GM12892 (cell line): Measurements from ENCODE around the gene COL6A3.

ENCODE experiments used
- DNase-seq: peaks from one replicate; pipeline ENCODE4 v3.0.0; 2011; ENCODE audit not compliant: insufficient read length
- FAIRE-seq: peaks from 2 replicates; lab custom pipeline; 2011; peaks lifted over from hg19 to GRCh38; lab: Jason Lieb, UNC
- POLR2A ChIP-seq: IDR thresholded peaks from 2 replicates; pipeline ENCODE4 v1.6.1; 2011; ENCODE audit warnings: low read depth, low read length, control low read depth
- POLR2AphosphoS5 ChIP-seq: IDR thresholded peaks from 2 replicates; pipeline ENCODE4 v1.6.1; 2011; ENCODE audit warnings: low read depth, low read length, control low read depth
- TAF1 ChIP-seq: IDR thresholded peaks from 2 replicates; pipeline ENCODE4 v1.6.1; 2011; ENCODE audit warnings: low read depth, mild to moderate bottlenecking, control low read depth, low read length, borderline replicate concordance

COL6A3 gene

DNA sequence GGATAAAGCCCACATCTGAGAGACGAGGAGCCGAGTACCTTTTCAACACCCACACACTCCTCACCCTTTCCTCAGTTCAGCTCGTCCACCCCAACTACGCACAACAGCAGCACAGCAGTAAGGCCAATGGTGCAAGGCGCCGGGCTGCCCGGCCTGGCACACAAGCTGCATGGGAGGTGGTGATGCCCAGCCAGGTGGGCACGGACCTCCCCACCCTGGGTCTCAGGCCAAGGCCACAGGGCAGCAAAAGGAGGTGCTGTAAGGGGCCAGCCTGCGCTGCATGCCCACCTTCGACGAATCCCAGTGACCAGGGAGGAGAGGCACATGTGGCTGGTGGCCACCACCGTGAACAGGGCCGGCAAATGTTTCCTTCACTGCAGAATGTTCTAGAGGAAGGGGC is 36.6 kb upstream of the COL6A3 start:
- no peak for TF ChIP-seq POLR2A
- no peak for TF ChIP-seq POLR2AphosphoS5
- TF ChIP-seq TAF1: no peak
- FAIRE-seq (no peak), DNase-seq (no peak)

DNA sequence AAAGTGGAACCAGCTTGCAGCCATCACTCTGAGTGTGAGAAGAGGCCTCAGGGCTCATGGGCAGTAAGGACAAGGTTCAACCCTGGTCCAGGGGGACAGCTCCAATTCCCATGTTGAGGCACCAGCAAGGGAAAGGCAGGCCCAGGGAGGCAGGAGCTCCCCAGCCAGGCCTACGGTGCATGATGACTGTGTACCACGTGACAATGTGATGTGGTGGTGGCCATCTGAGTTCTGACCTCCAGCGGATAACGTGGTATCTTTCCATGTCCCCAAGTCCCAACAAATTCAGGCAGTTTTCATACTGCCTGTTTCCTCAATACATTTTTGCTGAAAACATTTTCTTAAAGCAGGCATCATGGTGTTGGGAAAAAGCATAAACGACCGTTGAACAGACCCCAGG is 36.1 kb upstream of the COL6A3 start:
- DNase-seq (no peak), FAIRE-seq (no peak)
- no peak for TF ChIP-seq POLR2AphosphoS5
- TF ChIP-seq TAF1: no peak
- TF ChIP-seq POLR2A: no peak

DNA sequence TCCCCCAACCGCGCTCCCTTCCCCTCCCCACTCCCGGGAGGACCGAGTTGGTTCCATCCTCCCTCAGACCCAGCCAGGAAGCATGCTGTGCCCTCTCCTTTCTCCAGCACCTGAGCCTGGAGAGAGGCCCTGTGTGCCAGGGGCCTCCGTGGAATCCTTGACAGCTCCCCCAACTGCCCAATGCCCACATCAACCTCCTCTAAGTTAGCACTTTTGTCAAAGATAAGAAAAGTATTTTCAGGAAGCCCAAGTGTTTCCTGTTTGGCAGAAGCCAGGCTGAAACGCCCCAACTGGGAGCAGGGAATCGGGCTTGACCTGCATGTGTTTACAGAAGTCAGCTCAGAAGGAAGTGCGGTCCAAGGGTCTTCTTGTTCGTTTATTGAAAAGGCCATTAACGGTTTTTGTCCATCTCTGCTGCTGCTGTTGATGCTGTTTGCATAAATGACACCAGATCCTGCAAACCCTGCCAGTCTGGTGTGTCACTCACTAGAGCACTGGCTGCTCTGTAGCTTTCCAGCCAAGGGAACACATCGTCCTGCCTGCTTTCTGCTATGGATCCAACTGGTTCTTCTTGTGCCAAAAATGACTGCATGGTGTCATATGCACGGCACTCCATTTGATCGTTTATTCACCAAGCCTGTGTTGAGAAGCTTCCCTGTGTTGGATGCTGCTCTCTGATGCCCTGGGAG is 35.4 kb upstream of the COL6A3 start:
- DNase-seq (no peak), FAIRE-seq (no peak)
- TF ChIP-seq TAF1 (no peak), POLR2A (no peak), POLR2AphosphoS5 (no peak)

DNA sequence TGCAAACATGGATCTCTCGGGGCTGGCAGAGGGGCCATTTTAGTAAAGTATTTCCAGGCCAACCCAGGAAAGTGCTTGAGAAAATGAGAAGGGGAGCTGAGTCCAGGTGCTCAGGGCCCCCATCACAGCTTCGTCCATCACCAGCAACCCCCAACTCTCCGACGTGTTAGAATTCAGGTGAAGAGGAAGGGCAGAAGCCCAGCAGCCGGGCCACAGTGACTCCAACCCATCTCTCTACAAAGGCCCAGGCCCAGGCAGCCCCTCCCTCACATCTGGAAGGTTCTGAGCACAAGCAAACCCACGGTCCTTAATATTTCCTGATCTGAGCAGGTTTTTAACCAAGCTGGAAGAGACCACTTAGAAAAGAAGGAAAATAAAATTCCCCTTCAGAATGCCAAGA is 34.7 kb upstream of the COL6A3 start:
- FAIRE-seq: no peak
- DNase-seq: no peak
- TF ChIP-seq TAF1 (no peak), POLR2AphosphoS5 (no peak), POLR2A (no peak)

DNA sequence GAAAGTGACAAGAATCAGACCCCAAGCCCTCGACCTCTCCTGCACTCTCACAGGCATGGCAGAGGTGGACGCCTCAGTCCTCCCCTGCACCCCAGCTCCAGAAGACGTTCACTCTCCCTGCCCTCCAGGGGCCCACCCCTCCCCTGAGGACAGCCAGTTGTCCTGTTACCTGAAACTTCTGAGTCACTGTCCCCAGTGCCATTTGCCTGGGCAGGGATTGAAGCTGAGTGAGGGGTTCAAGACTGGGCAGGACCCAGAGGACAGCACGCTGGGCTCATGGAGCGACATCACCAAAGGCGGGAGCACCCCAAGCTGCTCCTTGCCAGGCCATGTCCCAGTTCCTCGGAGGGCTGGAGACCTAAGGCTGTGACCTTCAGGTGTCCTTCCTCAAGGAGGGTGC is 34.2 kb upstream of the COL6A3 start:
- FAIRE-seq (no peak), DNase-seq (no peak)
- TF ChIP-seq POLR2A (no peak), TAF1 (no peak), POLR2AphosphoS5 (no peak)

DNA sequence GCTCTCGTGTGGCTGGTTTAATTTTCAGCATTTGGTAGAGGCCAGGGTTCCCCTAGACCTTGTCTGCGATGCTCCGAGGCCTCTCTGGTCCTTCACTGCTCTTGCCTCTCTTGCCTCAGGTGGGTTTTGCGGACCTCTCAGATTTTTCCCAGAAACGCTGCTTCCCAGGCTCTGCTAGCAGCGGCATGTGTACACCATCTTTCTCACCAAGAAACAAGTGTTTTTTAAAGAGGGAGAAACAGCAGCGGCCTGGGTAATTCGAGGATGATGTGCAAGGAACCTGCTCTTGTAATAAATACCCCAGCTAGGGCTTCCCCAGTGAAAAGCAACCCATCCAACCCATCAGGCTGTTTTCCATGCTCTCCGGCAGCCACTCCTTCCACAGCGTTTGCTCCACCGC is 33.5 kb upstream of the COL6A3 start:
- TF ChIP-seq POLR2A: no peak
- no peak for TF ChIP-seq POLR2AphosphoS5
- TF ChIP-seq TAF1: no peak
- DNase-seq (no peak), FAIRE-seq (no peak)

DNA sequence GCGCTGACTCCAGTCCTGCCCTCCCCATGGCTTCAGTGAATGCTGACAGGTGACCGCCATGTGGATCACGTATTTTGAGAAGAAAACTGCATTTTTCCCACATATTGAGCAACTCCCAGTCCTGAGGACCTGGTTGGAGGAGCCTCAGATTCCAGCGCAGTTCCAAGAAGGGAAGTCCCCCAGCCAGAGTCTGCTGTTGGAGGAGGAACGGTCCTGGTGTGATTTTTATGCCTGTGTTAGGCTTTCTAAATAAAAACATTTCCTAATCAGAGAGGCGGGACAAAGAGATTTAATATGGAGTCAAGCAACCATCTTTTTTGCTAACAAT is 32.3 kb upstream of the COL6A3 start:
- DNase-seq: no peak
- TF ChIP-seq TAF1: no peak
- TF ChIP-seq POLR2AphosphoS5: no peak
- TF ChIP-seq POLR2A: no peak
- no peak for FAIRE-seq

DNA sequence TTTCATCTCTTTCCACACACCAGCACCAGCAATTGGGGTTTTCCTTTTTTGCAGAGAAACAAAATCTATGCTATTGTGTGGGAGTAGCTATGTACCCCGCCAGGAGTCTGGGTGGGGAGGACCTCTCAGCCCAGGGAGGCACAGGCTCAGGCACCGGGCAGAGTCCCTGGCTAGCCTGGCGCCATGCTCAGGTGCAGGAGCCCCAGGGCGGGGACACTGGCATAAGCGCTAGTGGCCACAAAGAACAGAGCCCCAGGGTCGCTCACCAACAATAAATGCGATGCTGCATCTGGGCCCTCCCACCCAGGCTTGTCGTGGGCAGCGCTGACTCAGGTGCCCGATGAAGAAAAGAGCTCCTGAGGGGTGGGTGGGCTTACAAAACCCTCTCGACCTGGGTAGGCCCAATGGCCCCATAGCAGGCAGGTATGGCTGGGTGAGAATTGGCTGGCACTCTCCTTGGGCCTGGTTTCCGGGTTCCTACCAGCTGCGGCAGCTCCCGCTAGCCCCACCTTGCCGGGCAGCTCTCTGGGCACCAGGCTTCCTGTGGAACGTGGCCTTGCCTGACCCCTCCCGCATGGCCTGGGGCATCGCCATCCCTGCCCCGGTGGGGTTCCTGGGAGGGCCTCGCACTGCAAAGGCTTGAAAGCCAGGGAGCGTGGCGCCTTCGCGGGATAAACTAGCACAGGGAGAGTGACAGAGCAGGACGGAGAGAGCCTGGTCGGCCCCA is 31.8 kb upstream of the COL6A3 start:
- no peak for DNase-seq
- TF ChIP-seq TAF1: no peak
- TF ChIP-seq POLR2A: no peak
- no peak for TF ChIP-seq POLR2AphosphoS5
- FAIRE-seq: no peak

DNA sequence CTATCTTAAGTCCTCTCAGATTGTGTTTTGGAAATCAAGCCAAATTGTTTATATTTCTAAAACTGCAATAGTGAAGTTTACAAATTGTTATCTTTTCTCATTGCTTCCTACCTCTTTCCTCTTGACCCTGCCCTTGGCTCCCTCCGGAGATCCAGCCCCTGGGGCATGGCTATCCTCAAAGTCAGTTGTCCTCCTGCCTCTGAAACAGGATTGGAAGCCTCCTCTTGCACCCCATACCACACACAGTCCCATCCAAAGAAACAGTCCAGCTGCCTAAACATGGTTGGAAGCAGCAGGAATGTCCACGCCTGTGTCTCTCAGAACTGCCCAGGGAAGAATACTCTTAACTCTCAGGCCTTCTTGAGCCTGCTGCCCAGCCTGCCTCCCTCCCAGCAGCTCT is 30.1 kb upstream of the COL6A3 start:
- FAIRE-seq (no peak), DNase-seq (no peak)
- TF ChIP-seq TAF1 (no peak), POLR2A (no peak), POLR2AphosphoS5 (no peak)

DNA sequence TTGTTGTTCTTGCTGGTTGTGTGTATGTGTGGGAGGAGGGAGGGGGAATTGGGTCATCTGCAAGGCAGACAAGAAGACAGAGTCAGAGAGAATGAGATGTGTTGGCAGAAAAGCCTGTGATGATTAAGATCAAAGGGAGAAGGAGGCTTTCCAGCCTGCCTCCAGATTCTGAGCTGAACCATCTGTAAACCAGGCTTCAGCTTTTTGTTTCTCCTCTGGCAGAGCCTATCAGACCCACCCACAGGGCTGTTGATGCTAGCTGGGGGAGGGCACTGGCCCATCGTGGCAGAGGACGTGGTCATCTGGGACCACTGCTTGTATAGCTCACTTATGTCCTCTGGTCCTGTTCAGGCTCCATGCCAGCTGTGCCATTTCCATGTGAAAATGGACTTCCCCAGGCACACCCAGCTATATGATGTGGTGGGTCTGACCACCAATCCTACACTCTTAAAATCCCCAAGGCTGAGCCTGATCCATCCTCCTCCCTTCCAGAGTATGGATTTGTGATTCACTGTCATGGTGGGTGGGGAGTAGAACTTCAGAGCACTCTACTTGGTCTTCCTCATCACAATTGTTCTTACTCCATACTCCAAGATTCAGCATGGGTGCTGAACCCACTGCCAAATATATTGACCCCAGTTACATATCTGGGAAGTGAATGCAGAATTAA is 27.8 kb upstream of the COL6A3 start:
- DNase-seq: no peak
- TF ChIP-seq POLR2AphosphoS5 (no peak), TAF1 (no peak), POLR2A (no peak)
- FAIRE-seq: no peak

DNA sequence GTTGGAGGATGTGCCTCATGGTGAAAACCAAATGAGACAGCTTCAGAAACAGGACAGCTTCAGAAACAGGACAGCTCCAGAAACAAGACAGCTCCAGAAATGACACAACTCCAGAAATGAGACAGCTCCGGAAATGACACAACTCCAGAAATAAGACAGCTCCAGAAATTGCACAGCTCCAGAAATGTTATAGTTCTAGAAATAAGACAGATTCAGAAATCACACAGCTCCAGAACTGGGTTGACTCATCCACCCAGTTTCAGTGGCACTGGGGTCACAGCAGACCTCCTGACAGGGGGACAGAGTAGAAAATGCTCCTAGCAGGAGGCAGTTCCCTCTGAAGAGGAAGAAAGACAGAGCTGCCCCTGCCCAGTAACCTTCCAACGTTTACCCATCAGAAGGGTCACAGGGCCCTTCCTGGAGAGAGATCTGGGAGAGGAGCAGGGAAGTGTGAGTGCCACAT is 26.9 kb upstream of the COL6A3 start:
- DNase-seq (peak; percentile 47), FAIRE-seq (no peak)
- TF ChIP-seq POLR2AphosphoS5: no peak
- TF ChIP-seq TAF1: no peak
- TF ChIP-seq POLR2A: no peak
